WTC11 (cell line): ENCODE results near the gene SRD5A1. TPM values are rescaled to one million over a fixed set of nuclear protein-coding genes. Genes with fewer than 3 reads are reported as not detected.

Experiments
- ATAC-seq: fragments of 200-7000 bp; cut with Tn5 transposase; 2 replicates; pipeline ENCODE4 v1.10.0; 2021; ENCODE audit warnings: mild to moderate bottlenecking, moderate library complexity
- CTCF ChIA-PET: fragments of 300-600 bp; sonication (Branson Sonifier 250); formaldehyde crosslinking; loops from one replicate; lab custom pipeline; 2021; ENCODE audit warnings: antibody characterized with exemption; lab: Charles Lee
- POLR2A ChIA-PET: fragments of 350-600 bp; sonication (Branson Sonifier 250); formaldehyde crosslinking; loops from one replicate; lab custom pipeline; 2021; ENCODE audit warnings: antibody characterized with exemption; lab: Charles Lee
- DNase-seq: peaks from one replicate; pipeline ENCODE4 v3.0.0; 2021; ENCODE audit warnings: low spot score
- H3K27ac Mint-ChIP-seq: 2 replicates; pipeline ENCODE4 v1.8.0; 2021; ENCODE audit warnings: mixed read lengths
- H3K27me3 Mint-ChIP-seq: 2 replicates; pipeline ENCODE4 v1.8.0; 2021; ENCODE audit warnings: low read depth, mild to moderate bottlenecking, moderate library complexity, mixed read lengths
- H3K36me3 Mint-ChIP-seq: 2 replicates; pipeline ENCODE4 v1.8.0; 2021; ENCODE audit warnings: mixed read lengths
- H3K4me1 Mint-ChIP-seq: 2 replicates; pipeline ENCODE4 v1.8.0; 2022; ENCODE audit warnings: mixed read lengths
- H3K4me3 Mint-ChIP-seq: 2 replicates; pipeline ENCODE4 v1.8.0; 2021; ENCODE audit warnings: mild to moderate bottlenecking, moderate library complexity, mixed read lengths
- H3K9me3 Mint-ChIP-seq: 2 replicates; pipeline ENCODE4 v1.8.0; 2021; ENCODE audit warnings: mixed read lengths
- ATF3 ChIP-seq: sonication (generic); formaldehyde crosslinking; conservative IDR thresholded peaks from 2 replicates; pipeline ENCODE4 v1.8.1; 2022; ENCODE audit warnings: mild to moderate bottlenecking, missing genetic modification reagents
- CBFB ChIP-seq: sonication (generic); formaldehyde crosslinking; IDR thresholded peaks from 2 replicates; pipeline ENCODE4 v1.8.1; 2022; ENCODE audit warnings: mild to moderate bottlenecking, low read depth, missing genetic modification reagents
- EMX1 ChIP-seq: fragments of 250-450 bp; sonication (Bioruptor Pico); IDR thresholded peaks from 2 replicates; pipeline ENCODE4 v1.8.0; 2021; ENCODE audit warnings: mild to moderate bottlenecking
- ERG ChIP-seq: fragments of 250-450 bp; sonication (Bioruptor Pico); IDR thresholded peaks from 2 replicates; pipeline ENCODE4 v1.8.0; 2021; ENCODE audit warnings: mild to moderate bottlenecking
- FOXJ3 ChIP-seq: sonication (generic); formaldehyde crosslinking; IDR thresholded peaks from 2 replicates; pipeline ENCODE4 v1.9.0; 2021; ENCODE audit warnings: missing genetic modification reagents, mild to moderate bottlenecking, borderline replicate concordance
- IRF1 ChIP-seq: sonication (generic); formaldehyde crosslinking; IDR thresholded peaks from 2 replicates; pipeline ENCODE4 v1.8.0; 2023; ENCODE audit warnings: missing genetic modification reagents
- JAZF1 ChIP-seq: fragments of 250-450 bp; sonication (Bioruptor Pico); IDR thresholded peaks from 2 replicates; pipeline ENCODE4 v1.9.0; 2021; ENCODE audit warnings: moderate library complexity, mild to moderate bottlenecking, inconsistent platforms
- NFYB ChIP-seq: sonication (generic); formaldehyde crosslinking; conservative IDR thresholded peaks from 2 replicates; pipeline ENCODE4 v1.8.0; 2022; ENCODE audit warnings: low read depth, missing genetic modification reagents
- USF2 ChIP-seq: sonication (generic); formaldehyde crosslinking; IDR thresholded peaks from 2 replicates; pipeline ENCODE4 v1.8.1; 2023; ENCODE audit warnings: mild to moderate bottlenecking, missing genetic modification reagents, moderate library complexity
- ZNF317 ChIP-seq: sonication (generic); formaldehyde crosslinking; IDR thresholded peaks from 2 replicates; pipeline ENCODE4 v1.8.1; 2023; ENCODE audit warnings: low read depth, mild to moderate bottlenecking, moderate library complexity, missing genetic modification reagents, borderline replicate concordance
- ZNF396 ChIP-seq: fragments of 250-450 bp; sonication (Bioruptor Pico); IDR thresholded peaks from 2 replicates; pipeline ENCODE4 v1.8.0; 2021; ENCODE audit warnings: mild to moderate bottlenecking, moderate library complexity, borderline replicate concordance
- ZNF416 ChIP-seq: fragments of 250-450 bp; sonication (Bioruptor Pico); IDR thresholded peaks from 2 replicates; pipeline ENCODE4 v1.9.0; 2021; ENCODE audit warnings: mild to moderate bottlenecking, inconsistent platforms
- ZNF423 ChIP-seq: fragments of 250-450 bp; sonication (Bioruptor Pico); IDR thresholded peaks from 2 replicates; pipeline ENCODE4 v2.1.2; 2022; ENCODE audit warnings: mild to moderate bottlenecking, moderate library complexity
- ZNF512 ChIP-seq: sonication (generic); formaldehyde crosslinking; IDR thresholded peaks from 2 replicates; pipeline ENCODE4 v1.8.1; 2022; ENCODE audit warnings: missing genetic modification reagents, borderline replicate concordance
- total RNA-seq: library from RNA; stranded (reverse); gene quantifications from 3 replicates; pipeline ENCODE4 v1.2.3, GENCODE V29; 2021
- TF ChIP-seq, protein P1 (sequence below): fragments of 250-450 bp; sonication (Bioruptor Pico); IDR thresholded peaks from 2 replicates; pipeline ENCODE4 v2.1.2; 2022; ENCODE audit warnings: mild to moderate bottlenecking, moderate library complexity
- TF ChIP-seq, protein P2 (sequence below): sonication (generic); formaldehyde crosslinking; conservative IDR thresholded peaks from 2 replicates; pipeline ENCODE4 v1.8.1; 2023; ENCODE audit warnings: mild to moderate bottlenecking, low read depth, missing genetic modification reagents, moderate library complexity
- TF ChIP-seq, protein P3 (sequence below): sonication (generic); formaldehyde crosslinking; IDR thresholded peaks from 2 replicates; pipeline ENCODE4 v1.8.1; 2022; ENCODE audit warnings: mild to moderate bottlenecking, missing genetic modification reagents, moderate library complexity, borderline replicate concordance
- TF ChIP-seq, protein P4 (sequence below): fragments of 250-450 bp; sonication (Bioruptor Pico); IDR thresholded peaks from 2 replicates; pipeline ENCODE4 v1.9.0; 2021; ENCODE audit warnings: moderate library complexity, mild to moderate bottlenecking, inconsistent platforms, borderline replicate concordance

SRD5A1 gene
- total RNA-seq, 1 experiment from 2014 or later: 36.9 TPM

DNA sequence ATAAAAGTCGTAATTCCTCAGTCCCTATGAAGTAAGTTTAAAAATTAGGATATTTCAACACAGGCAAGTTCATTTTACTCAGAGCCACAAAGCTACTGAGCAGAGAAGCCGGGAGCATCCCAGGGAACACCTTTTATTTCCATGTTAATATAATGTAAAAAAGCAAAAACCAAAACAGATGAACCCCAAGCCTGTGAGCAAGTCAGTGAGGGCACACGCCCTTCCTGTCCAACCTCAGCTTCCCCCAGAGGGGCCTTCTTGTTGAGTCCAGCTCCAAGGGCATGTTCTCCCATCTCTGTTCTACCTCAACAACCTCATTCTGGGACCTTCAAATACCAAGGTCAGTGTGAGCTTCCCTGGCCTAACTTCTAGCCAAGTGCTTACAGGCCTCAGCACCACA, 25.2 kb upstream of the SRD5A1 start:
- TF ChIP-seq, protein P1, sequence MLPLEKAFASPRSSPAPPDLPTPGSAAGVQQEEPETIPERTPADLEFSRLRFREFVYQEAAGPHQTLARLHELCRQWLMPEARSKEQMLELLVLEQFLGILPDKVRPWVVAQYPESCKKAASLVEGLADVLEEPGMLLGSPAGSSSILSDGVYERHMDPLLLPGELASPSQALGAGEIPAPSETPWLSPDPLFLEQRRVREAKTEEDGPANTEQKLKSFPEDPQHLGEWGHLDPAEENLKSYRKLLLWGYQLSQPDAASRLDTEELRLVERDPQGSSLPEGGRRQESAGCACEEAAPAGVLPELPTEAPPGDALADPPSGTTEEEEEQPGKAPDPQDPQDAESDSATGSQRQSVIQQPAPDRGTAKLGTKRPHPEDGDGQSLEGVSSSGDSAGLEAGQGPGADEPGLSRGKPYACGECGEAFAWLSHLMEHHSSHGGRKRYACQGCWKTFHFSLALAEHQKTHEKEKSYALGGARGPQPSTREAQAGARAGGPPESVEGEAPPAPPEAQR (CRISPR knock-in tag): no peak
- TF ChIP-seq ATF3 (CRISPR knock-in tag) (no peak), IRF1 (CRISPR knock-in tag) (no peak), ZNF396 (CRISPR knock-in tag) (no peak), USF2 (CRISPR knock-in tag) (no peak), NFYB (no peak), FOXJ3 (CRISPR knock-in tag) (no peak), ZNF423 (CRISPR knock-in tag) (no peak), ZNF317 (CRISPR knock-in tag) (no peak), CBFB (CRISPR knock-in tag) (no peak), ERG (CRISPR knock-in tag) (no peak), ZNF416 (CRISPR knock-in tag) (no peak), ZNF512 (CRISPR knock-in tag) (no peak), JAZF1 (CRISPR knock-in tag) (no peak), EMX1 (no peak)
- TF ChIP-seq, protein P2, sequence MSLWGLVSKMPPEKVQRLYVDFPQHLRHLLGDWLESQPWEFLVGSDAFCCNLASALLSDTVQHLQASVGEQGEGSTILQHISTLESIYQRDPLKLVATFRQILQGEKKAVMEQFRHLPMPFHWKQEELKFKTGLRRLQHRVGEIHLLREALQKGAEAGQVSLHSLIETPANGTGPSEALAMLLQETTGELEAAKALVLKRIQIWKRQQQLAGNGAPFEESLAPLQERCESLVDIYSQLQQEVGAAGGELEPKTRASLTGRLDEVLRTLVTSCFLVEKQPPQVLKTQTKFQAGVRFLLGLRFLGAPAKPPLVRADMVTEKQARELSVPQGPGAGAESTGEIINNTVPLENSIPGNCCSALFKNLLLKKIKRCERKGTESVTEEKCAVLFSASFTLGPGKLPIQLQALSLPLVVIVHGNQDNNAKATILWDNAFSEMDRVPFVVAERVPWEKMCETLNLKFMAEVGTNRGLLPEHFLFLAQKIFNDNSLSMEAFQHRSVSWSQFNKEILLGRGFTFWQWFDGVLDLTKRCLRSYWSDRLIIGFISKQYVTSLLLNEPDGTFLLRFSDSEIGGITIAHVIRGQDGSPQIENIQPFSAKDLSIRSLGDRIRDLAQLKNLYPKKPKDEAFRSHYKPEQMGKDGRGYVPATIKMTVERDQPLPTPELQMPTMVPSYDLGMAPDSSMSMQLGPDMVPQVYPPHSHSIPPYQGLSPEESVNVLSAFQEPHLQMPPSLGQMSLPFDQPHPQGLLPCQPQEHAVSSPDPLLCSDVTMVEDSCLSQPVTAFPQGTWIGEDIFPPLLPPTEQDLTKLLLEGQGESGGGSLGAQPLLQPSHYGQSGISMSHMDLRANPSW (CRISPR knock-in tag): no peak
- TF ChIP-seq, protein P3, sequence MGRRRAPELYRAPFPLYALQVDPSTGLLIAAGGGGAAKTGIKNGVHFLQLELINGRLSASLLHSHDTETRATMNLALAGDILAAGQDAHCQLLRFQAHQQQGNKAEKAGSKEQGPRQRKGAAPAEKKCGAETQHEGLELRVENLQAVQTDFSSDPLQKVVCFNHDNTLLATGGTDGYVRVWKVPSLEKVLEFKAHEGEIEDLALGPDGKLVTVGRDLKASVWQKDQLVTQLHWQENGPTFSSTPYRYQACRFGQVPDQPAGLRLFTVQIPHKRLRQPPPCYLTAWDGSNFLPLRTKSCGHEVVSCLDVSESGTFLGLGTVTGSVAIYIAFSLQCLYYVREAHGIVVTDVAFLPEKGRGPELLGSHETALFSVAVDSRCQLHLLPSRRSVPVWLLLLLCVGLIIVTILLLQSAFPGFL (CRISPR knock-in tag): no peak
- TF ChIP-seq, protein P4, sequence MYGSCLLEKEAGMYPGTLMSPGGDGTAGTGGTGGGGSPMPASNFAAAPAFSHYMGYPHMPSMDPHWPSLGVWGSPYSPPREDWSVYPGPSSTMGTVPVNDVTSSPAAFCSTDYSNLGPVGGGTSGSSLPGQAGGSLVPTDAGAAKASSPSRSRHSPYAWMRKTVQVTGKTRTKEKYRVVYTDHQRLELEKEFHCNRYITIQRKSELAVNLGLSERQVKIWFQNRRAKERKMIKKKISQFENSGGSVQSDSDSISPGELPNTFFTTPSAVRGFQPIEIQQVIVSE (CRISPR knock-in tag): no peak
- no peak for DNase-seq
- Mint-ChIP-seq H3K27me3 (no peaks in the 10 kb centered on the region), H3K27ac (no peak overlapping the region), H3K9me3 (no peaks in the 10 kb centered on the region), H3K4me1 (no peaks in the 10 kb centered on the region), H3K36me3 (peaks cover 88% of the 10 kb centered on the region), H3K4me3 (no peak overlapping the region)
- ATAC-seq: no peak
- ChIA-PET POLR2A (no interaction called here), CTCF (no interaction called here)
